ENCODE measurements around the gene SFI1. TPM values are rescaled to one million over a fixed set of nuclear protein-coding genes. Genes with fewer than 3 reads are reported as not detected.

Gene SFI1
- total and polyA plus RNA-seq, 2 of the 8 experiments (the other 6 are each of a cell fraction or from before 2014, with no cell fraction given): 10.4 to 30.1 TPM

DNA sequence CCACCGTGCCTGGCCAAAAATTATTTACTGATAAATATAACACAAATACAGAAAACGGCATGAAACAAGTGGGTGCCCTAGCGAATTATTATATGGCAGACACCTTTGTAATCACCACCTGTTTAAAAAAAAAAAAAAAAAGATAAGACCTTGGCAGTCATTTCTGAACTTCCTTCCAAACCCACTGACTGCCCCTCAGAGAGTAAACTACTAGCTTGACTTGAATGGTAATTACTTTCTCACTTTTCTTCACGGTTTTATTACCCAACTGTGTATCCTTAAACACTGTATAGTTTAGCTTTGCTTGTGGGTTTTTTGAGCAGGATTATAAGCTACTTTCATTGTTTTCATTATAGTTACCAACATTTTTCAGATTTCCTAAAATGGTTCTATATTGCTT is 23.7 kb downstream of the SFI1 start:
- no peak overlapping the region for H2AFZ ChIP-seq (ENCODE audit: low read length)
- no peak overlapping the region for H2AK5ac ChIP-seq (ENCODE audit: low read depth, low read length)
- H3K4me2 ChIP-seq (ENCODE audit: insufficient read depth in 1 of 2, low read depth in 2 of 2, low read length in 2 of 2): no peak overlapping the region
- no peak overlapping the region for H3K27ac ChIP-seq (ENCODE audit: low read depth, low read length)
- H3K79me1 ChIP-seq (ENCODE audit: low read depth, low read length): no peaks in the 10 kb centered on the region; the same call in 1 of the 2 replicates
- DNase-seq (ENCODE audit: low read depth in 1 of 2, low spot score in 2 of 2) (no peak), FAIRE-seq (no peak)
- H3K79me2 ChIP-seq (ENCODE audit: control insufficient read depth in 1 of 2, insufficient read depth in 2 of 2, low read length in 2 of 2): no peaks in the 10 kb centered on the region
- H3K14ac ChIP-seq (ENCODE audit: insufficient read length): no peak overlapping the region
- H2BK12ac ChIP-seq (ENCODE audit: low read depth, low read length): no peak overlapping the region
- no peaks in the 10 kb centered on the region for H3K23me2 ChIP-seq (ENCODE audit: low read depth, low read length)
- H3K27me3 ChIP-seq (replicated peaks in 1 of 4; ENCODE audit: control insufficient read depth in 3 of 4, extremely low read depth in 1 of 4, insufficient read depth in 3 of 4, low read length in 3 of 4): peaks cover 0 to 4% (median 0%) of the 10 kb centered on the region in 4 experiments; a peak in 1 of 7 replicates
- H2BK120ac ChIP-seq (replicated peaks; ENCODE audit: low read depth, low read length): no peak overlapping the region
- no peak overlapping the region for H3K9ac ChIP-seq (replicated peaks in 1 of 4; ENCODE audit: extremely low read depth in 1 of 4, low read depth in 3 of 4, low read length in 3 of 4)
- no peak overlapping the region for H3K23ac ChIP-seq (ENCODE audit: insufficient read length)
- H4K20me1 ChIP-seq (replicated peaks in 1 of 2; ENCODE audit: control insufficient read depth in 1 of 2, insufficient read depth in 2 of 2, low read length in 2 of 2): no peaks in the 10 kb centered on the region
- no peak overlapping the region for H3K4ac ChIP-seq (replicated peaks; ENCODE audit: insufficient read length, low read depth, low read length)
- 91% methylated on average over 4 of the region's 4 CpGs; no CpG with 5 or more reads in 1 of the 2 experiments for WGBS, 2 experiments (ENCODE audit: extremely low coverage in 1 of 2, insufficient coverage in 1 of 2, insufficient read length in 1 of 2, insufficient replicate concordance in 2 of 2, low coverage in 1 of 2, low lambda C conversion rate in 2 of 2, missing lambda C conversion rate in 1 of 2)
- H2BK15ac ChIP-seq (ENCODE audit: low read length): no peak overlapping the region
- H3K4me3 ChIP-seq (ENCODE audit: extremely low read depth in 1 of 4, insufficient read depth in 2 of 4, low read depth in 3 of 4, low read length in 4 of 4): no peak overlapping the region
- H2BK5ac ChIP-seq (ENCODE audit: low read depth, low read length): no peak overlapping the region
- H3K9me3 ChIP-seq (ENCODE audit: insufficient read depth in 2 of 2, low read depth in 1 of 2, low read length in 1 of 2): no peaks in the 10 kb centered on the region
- H4K91ac ChIP-seq (replicated peaks; ENCODE audit: insufficient read length, low read length): no peak overlapping the region
- H4K5ac ChIP-seq (ENCODE audit: insufficient read length, low read depth, low read length): no peak overlapping the region
- no peak overlapping the region for H3K18ac ChIP-seq (ENCODE audit: extremely low read depth, low read length)
- no peaks in the 10 kb centered on the region for H3K36me3 ChIP-seq (ENCODE audit: control insufficient read depth in 2 of 4, insufficient read depth in 4 of 4, low read length in 3 of 4)
- POLR2A ChIA-PET (ENCODE audit: partially characterized antibody): no interaction called here
- H3K56ac ChIP-seq (replicated peaks; ENCODE audit: insufficient read length, low read depth, low read length): no peak overlapping the region
- CTCF ChIA-PET (ENCODE audit: partially characterized antibody): interaction anchor here (1.3 to 2.2 kb wide), 5 partner anchors 11 to 69 kb away, joined by 3 to 9 read pairs (median 4); no protein-coding TSS in a partner anchor
- no peak overlapping the region for H2BK20ac ChIP-seq (ENCODE audit: low read length)
- H4K8ac ChIP-seq (ENCODE audit: extremely low read depth, insufficient read depth, low read length): no peak overlapping the region
- peaks cover 0 to 2% (median 0%) of the 10 kb centered on the region in 4 experiments; a peak in 1 of 7 replicates for H3K4me1 ChIP-seq (replicated peaks in 1 of 4; ENCODE audit: control insufficient read depth in 3 of 4, insufficient read depth in 4 of 4, low read length in 3 of 4)
- TF ChIP-seq KDM5A (IDR thresholded peaks at IDR 0.05; ENCODE audit: low read length) (no peak), SIX5 (IDR thresholded peaks at IDR 0.05; ENCODE audit: low read depth, low read length) (no peak), YY1 (IDR thresholded peaks at IDR 0.05; ENCODE audit: low read depth, low read length) (no peak), RXRA (IDR thresholded peaks at IDR 0.05; ENCODE audit: insufficient read depth, low read depth, low read length) (no peak), SIN3A (conservative IDR thresholded peaks at IDR 0.05 in 1 of 2, IDR thresholded peaks at IDR 0.05 in 1 of 2; ENCODE audit: low read depth in 1 of 2, low read length in 2 of 2) (no peak), SIRT6 (IDR thresholded peaks at IDR 0.05; ENCODE audit: low read length) (no peak), CTBP2 (IDR thresholded peaks at IDR 0.05; ENCODE audit: borderline replicate concordance, insufficient read depth, insufficient read length, low read length) (no peak), RFX5 (IDR thresholded peaks at IDR 0.05; ENCODE audit: borderline replicate concordance, low read depth, low read length) (no peak), CHD1 (IDR thresholded peaks at IDR 0.05; ENCODE audit: low read depth, low read length) (no peak), EGR1 (IDR thresholded peaks at IDR 0.05; ENCODE audit: borderline replicate concordance, low read depth, low read length) (no peak), TAF1 (IDR thresholded peaks at IDR 0.05; ENCODE audit: low read depth, low read length) (no peak)
- TF ChIP-seq, protein P1, sequence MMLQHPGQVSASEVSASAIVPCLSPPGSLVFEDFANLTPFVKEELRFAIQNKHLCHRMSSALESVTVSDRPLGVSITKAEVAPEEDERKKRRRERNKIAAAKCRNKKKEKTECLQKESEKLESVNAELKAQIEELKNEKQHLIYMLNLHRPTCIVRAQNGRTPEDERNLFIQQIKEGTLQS (IDR thresholded peaks at IDR 0.05; ENCODE audit: insufficient read depth, low read depth, low read length): no peak
- TF ChIP-seq, protein P2, sequence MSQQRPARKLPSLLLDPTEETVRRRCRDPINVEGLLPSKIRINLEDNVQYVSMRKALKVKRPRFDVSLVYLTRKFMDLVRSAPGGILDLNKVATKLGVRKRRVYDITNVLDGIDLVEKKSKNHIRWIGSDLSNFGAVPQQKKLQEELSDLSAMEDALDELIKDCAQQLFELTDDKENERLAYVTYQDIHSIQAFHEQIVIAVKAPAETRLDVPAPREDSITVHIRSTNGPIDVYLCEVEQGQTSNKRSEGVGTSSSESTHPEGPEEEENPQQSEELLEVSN (IDR thresholded peaks at IDR 0.05): no peak
